ENCODE measurements around the gene ERBB4. TPM values are rescaled to one million over a fixed set of nuclear protein-coding genes. Genes with fewer than 3 reads are reported as not detected.
"Not testable (repeated sequence)": the region's sequence is repeated elsewhere in the genome, so short reads cannot be mapped to it uniquely, and the experiment has no call there.

ERBB4 gene
- total RNA-seq, 1 experiment from 2014 or later: 2.9 TPM

DNA sequence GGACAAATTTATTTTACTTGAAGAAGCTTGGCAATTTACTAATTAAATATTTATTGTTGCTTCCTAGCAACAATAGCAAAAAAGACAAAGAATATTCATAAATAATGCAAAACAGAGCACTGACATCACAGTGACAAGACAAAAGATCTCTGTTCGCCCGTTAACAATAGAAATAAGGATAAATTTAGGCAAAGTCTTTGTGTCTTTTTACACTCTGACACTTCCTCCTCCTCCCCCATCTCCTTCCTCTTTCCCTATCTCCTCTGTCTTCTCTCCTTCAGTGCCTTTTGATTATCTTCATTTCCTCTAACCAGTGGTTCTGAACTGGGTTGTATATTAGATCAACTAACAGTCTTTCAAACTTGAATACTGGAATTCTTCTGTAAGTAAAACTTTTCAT, 808.4 kb downstream of the ERBB4 start:
- intact Hi-C loops (cut with micrococcal nuclease; ENCODE audit: unreplicated experiment): no loop called here
- H3K9me3 Mint-ChIP-seq (ENCODE audit: low read depth, unreplicated experiment): no peaks in the 10 kb centered on the region
- TF ChIP-seq, protein P1, sequence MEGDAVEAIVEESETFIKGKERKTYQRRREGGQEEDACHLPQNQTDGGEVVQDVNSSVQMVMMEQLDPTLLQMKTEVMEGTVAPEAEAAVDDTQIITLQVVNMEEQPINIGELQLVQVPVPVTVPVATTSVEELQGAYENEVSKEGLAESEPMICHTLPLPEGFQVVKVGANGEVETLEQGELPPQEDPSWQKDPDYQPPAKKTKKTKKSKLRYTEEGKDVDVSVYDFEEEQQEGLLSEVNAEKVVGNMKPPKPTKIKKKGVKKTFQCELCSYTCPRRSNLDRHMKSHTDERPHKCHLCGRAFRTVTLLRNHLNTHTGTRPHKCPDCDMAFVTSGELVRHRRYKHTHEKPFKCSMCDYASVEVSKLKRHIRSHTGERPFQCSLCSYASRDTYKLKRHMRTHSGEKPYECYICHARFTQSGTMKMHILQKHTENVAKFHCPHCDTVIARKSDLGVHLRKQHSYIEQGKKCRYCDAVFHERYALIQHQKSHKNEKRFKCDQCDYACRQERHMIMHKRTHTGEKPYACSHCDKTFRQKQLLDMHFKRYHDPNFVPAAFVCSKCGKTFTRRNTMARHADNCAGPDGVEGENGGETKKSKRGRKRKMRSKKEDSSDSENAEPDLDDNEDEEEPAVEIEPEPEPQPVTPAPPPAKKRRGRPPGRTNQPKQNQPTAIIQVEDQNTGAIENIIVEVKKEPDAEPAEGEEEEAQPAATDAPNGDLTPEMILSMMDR (IDR thresholded peaks at IDR 0.05; ENCODE audit: unreplicated experiment): no peak
- DNase-seq: no peak
- no peak overlapping the region for H3K4me3 Mint-ChIP-seq (ENCODE audit: low read depth, unreplicated experiment)
- BruUV-seq (replicated peaks): no TSS peak
- no peak overlapping the region for H3K27ac Mint-ChIP-seq (ENCODE audit: unreplicated experiment)
- no peaks in the 10 kb centered on the region for H3K36me3 Mint-ChIP-seq (ENCODE audit: insufficient read depth, unreplicated experiment)
- CTCF ChIA-PET: no interaction called here
- H3K27me3 Mint-ChIP-seq (ENCODE audit: unreplicated experiment): no peaks in the 10 kb centered on the region
- no peaks in the 10 kb centered on the region for H3K4me1 Mint-ChIP-seq (ENCODE audit: low read depth, unreplicated experiment)

DNA sequence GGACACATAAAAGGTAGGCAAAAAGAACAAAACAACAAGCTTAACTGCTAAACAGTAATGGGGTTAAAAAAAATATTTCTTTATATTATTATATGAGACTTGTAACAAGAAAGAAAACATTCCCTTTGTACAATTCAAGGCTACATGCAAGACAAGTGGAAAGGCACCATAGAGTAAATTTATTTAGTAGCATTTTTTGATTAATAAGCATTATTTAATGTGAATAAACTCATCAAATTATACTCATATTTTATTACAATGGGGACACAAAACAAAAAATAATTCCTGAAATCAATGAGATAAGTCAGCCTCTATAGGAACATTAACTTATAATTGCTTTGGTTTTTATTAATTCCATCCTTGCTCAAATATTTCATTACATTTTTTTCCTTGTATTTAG, 809.2 kb downstream of the ERBB4 start:
- Mint-ChIP-seq H3K36me3 (ENCODE audit: insufficient read depth, unreplicated experiment) (no peaks in the 10 kb centered on the region), H3K27me3 (ENCODE audit: unreplicated experiment) (no peaks in the 10 kb centered on the region), H3K4me1 (ENCODE audit: low read depth, unreplicated experiment) (no peaks in the 10 kb centered on the region), H3K9me3 (ENCODE audit: low read depth, unreplicated experiment) (no peaks in the 10 kb centered on the region), H3K27ac (ENCODE audit: unreplicated experiment) (no peak overlapping the region), H3K4me3 (ENCODE audit: low read depth, unreplicated experiment) (no peak overlapping the region)
- CTCF ChIA-PET: no interaction called here
- BruUV-seq (replicated peaks): no TSS peak
- TF ChIP-seq, protein P1 (IDR thresholded peaks at IDR 0.05; ENCODE audit: unreplicated experiment): no peak
- no peak for DNase-seq
- intact Hi-C loops (cut with micrococcal nuclease; ENCODE audit: unreplicated experiment): no loop called here

DNA sequence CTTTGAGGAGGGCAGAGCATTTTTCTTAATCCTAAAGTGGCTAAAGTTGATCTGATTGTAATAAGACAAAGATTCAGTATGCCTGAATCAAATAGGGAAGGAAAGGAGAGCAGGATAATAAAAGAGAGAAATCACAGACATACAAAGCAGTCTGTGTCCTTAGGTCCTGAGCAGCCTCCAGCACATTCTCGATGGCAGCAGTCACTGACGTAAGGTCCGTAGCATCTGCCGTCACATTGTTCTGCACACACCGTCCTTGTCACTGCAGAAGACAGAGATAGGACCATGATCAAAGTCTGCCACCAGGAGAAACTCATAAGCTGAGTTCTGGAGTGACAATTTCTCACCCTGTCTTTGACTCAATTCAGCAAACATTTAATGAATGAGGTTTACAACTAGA, 813.7 kb downstream of the ERBB4 start:
- Mint-ChIP-seq H3K4me3 (ENCODE audit: low read depth, unreplicated experiment) (no peak overlapping the region), H3K27me3 (ENCODE audit: unreplicated experiment) (no peaks in the 10 kb centered on the region), H3K36me3 (ENCODE audit: insufficient read depth, unreplicated experiment) (no peaks in the 10 kb centered on the region), H3K9me3 (ENCODE audit: low read depth, unreplicated experiment) (no peaks in the 10 kb centered on the region), H3K4me1 (ENCODE audit: low read depth, unreplicated experiment) (no peaks in the 10 kb centered on the region), H3K27ac (ENCODE audit: unreplicated experiment) (no peak overlapping the region)
- CTCF ChIA-PET: no interaction called here
- DNase-seq: no peak
- intact Hi-C loops (cut with micrococcal nuclease; ENCODE audit: unreplicated experiment): no loop called here
- TF ChIP-seq, protein P1 (IDR thresholded peaks at IDR 0.05; ENCODE audit: unreplicated experiment): no peak
- BruUV-seq (replicated peaks): no TSS peak

DNA sequence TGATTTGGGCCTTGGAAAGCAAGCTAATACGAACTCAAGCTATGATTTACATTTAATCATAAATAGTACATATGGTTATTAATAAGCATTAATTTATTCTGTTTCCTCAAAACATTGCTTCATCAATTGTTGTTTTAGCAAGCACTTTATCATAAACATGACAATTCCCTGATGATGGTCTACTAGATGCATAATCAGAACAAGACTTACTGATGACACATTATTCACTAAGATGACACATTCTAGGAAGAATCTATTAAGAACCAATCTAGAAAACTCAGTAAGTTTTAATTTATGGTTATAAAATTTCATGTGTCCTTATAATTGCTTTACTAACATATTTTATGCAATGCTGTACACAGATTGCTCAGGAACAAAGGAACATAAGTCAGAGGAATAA, 815.2 kb downstream of the ERBB4 start:
- TF ChIP-seq, protein P1 (IDR thresholded peaks at IDR 0.05; ENCODE audit: unreplicated experiment): no peak
- BruUV-seq (replicated peaks): no TSS peak
- no peaks in the 10 kb centered on the region for H3K36me3 Mint-ChIP-seq (ENCODE audit: insufficient read depth, unreplicated experiment)
- H3K9me3 Mint-ChIP-seq (ENCODE audit: low read depth, unreplicated experiment): no peaks in the 10 kb centered on the region
- H3K4me1 Mint-ChIP-seq (ENCODE audit: low read depth, unreplicated experiment): no peaks in the 10 kb centered on the region
- H3K4me3 Mint-ChIP-seq (ENCODE audit: low read depth, unreplicated experiment): no peak overlapping the region
- no peak overlapping the region for H3K27ac Mint-ChIP-seq (ENCODE audit: unreplicated experiment)
- intact Hi-C loops (cut with micrococcal nuclease; ENCODE audit: unreplicated experiment): no loop called here
- no peaks in the 10 kb centered on the region for H3K27me3 Mint-ChIP-seq (ENCODE audit: unreplicated experiment)
- CTCF ChIA-PET: no interaction called here
- no peak for DNase-seq

DNA sequence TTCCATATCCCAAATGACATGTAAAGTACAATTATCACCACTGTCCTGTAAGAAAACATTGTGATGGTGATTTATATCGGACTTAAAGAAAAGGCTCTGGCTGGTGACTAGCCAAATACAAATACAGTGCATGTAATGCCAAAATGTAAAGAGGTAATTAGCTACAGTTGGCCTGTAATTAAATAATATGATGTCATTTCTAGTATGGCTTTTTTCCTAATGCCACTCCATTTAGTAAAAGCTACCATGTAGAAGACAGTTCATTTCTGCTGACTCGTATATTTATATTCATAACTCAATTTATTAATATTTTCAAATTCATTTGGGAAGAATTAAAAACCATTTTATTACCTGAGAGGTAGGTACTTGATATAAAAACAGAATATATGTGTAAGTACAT, 815.7 kb downstream of the ERBB4 start:
- CTCF ChIA-PET: no interaction called here
- no TSS peak for BruUV-seq (replicated peaks)
- Mint-ChIP-seq H3K9me3 (ENCODE audit: low read depth, unreplicated experiment) (no peaks in the 10 kb centered on the region), H3K36me3 (ENCODE audit: insufficient read depth, unreplicated experiment) (no peaks in the 10 kb centered on the region), H3K27ac (ENCODE audit: unreplicated experiment) (no peak overlapping the region), H3K4me1 (ENCODE audit: low read depth, unreplicated experiment) (no peaks in the 10 kb centered on the region), H3K4me3 (ENCODE audit: low read depth, unreplicated experiment) (no peak overlapping the region), H3K27me3 (ENCODE audit: unreplicated experiment) (no peaks in the 10 kb centered on the region)
- intact Hi-C loops (cut with micrococcal nuclease; ENCODE audit: unreplicated experiment): no loop called here
- no peak for DNase-seq
- TF ChIP-seq, protein P1 (IDR thresholded peaks at IDR 0.05; ENCODE audit: unreplicated experiment): no peak

DNA sequence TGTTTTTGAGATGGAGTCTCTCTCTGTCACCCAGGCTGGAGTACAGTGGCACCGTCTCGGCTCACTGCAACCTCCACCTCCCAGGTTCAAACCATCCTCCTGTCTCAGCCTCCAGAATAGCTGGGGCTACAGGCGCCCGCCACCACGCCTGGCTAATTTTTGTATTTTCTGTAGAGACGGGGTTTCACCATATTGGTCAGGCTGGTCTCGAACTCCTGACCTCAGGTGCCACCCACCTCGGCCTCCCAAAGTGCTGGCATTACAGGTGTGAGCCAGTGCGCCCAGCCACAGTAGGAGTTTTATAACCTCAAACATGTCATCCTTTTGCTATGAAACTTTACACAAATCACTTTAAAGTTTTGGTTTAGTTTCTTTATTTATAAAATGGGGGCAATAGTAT, 816.7 kb downstream of the ERBB4 start:
- H3K4me1 Mint-ChIP-seq (ENCODE audit: low read depth, unreplicated experiment); H3K27me3 Mint-ChIP-seq (ENCODE audit: unreplicated experiment); DNase-seq; H3K4me3 Mint-ChIP-seq (ENCODE audit: low read depth, unreplicated experiment); H3K27ac Mint-ChIP-seq (ENCODE audit: unreplicated experiment); H3K36me3 Mint-ChIP-seq (ENCODE audit: insufficient read depth, unreplicated experiment); H3K9me3 Mint-ChIP-seq (ENCODE audit: low read depth, unreplicated experiment); CTCF ChIA-PET; BruUV-seq (replicated peaks); intact Hi-C loops (cut with micrococcal nuclease; ENCODE audit: unreplicated experiment): not testable (repeated sequence)

All from Calu3 (cell line).